DND-41 (cell line): ENCODE results near the gene CYP2F1.

Experiments
- ATAC-seq: fragments of 200-7000 bp; cut with Tn5 transposase; 3 replicates; pipeline ENCODE4 v1.9.1; 2021; ENCODE audit warnings: low read depth; ENCODE audit not compliant: insufficient read depth
- DNase-seq: peaks from one replicate; pipeline ENCODE4 v3.0.0-alpha.2; 2020
- H2AFZ ChIP-seq: 2 replicates; pipeline ENCODE4 v1.6.0; 2012; ENCODE audit warnings: low read depth, low read length
- H3K27ac ChIP-seq: 2 replicates; pipeline ENCODE4 v1.5.1; 2012; ENCODE audit warnings: low read length, inconsistent platforms
- H3K27me3 ChIP-seq: fragments of 200-600 bp; sonication (generic); 2 replicates; pipeline ENCODE4 v1.6.0; 2012; ENCODE audit warnings: low read length, mild to moderate bottlenecking, inconsistent platforms; ENCODE audit not compliant: insufficient read depth, poor library complexity
- H3K36me3 ChIP-seq: 2 replicates; pipeline ENCODE4 v1.5.1; 2012; ENCODE audit warnings: low read length, inconsistent platforms; ENCODE audit not compliant: insufficient read depth
- H3K4me1 ChIP-seq: 2 replicates; pipeline ENCODE4 v1.5.1; 2012; ENCODE audit warnings: mild to moderate bottlenecking, low read length; ENCODE audit not compliant: insufficient read depth
- H3K4me2 ChIP-seq: 2 replicates; pipeline ENCODE4 v1.6.0; 2012; ENCODE audit warnings: mild to moderate bottlenecking, moderate library complexity, low read length, inconsistent platforms; ENCODE audit not compliant: insufficient read depth
- H3K4me3 ChIP-seq, 2 experiments: fragments of 200-600 bp in 1 of 2; shearing (Covaris generic) in 1 of 2; 2 replicates each; pipeline ENCODE4 v1.5.1; 2012 to 2016; ENCODE audit warnings: inconsistent platforms in 2 of 2, low read length in 2 of 2, mild to moderate bottlenecking in 2 of 2, low read depth in 1 of 2, moderate library complexity in 1 of 2
- H3K79me2 ChIP-seq: 2 replicates; pipeline ENCODE4 v1.6.0; 2012; ENCODE audit warnings: low read length, inconsistent platforms; ENCODE audit not compliant: insufficient read depth
- H3K9ac ChIP-seq: 2 replicates; pipeline ENCODE4 v1.6.0; 2012; ENCODE audit warnings: low read depth, mild to moderate bottlenecking, inconsistent platforms, low read length, moderate library complexity
- H3K9me3 ChIP-seq: 2 replicates; pipeline ENCODE4 v1.5.1; 2012; ENCODE audit warnings: low read length, moderate library complexity, mild to moderate bottlenecking, inconsistent platforms; ENCODE audit not compliant: insufficient read depth, severe bottlenecking
- H4K20me1 ChIP-seq: 2 replicates; pipeline ENCODE4 v1.6.0; 2012; ENCODE audit warnings: low read length; ENCODE audit not compliant: insufficient read depth
- EZH2 ChIP-seq: IDR thresholded peaks from 3 replicates; pipeline ENCODE4 v1.6.1; 2012; ENCODE audit warnings: borderline replicate concordance, low read depth, mild to moderate bottlenecking, moderate library complexity, low read length, inconsistent platforms; ENCODE audit not compliant: severe bottlenecking
- TF ChIP-seq, protein P1 (sequence below): IDR thresholded peaks from 2 replicates; pipeline ENCODE4 v1.5.1; 2012; ENCODE audit warnings: borderline replicate concordance, low read length, moderate library complexity, mild to moderate bottlenecking; ENCODE audit not compliant: poor library complexity, severe bottlenecking; ENCODE audit errors: extremely low read depth

CYP2F1 gene, protein sequence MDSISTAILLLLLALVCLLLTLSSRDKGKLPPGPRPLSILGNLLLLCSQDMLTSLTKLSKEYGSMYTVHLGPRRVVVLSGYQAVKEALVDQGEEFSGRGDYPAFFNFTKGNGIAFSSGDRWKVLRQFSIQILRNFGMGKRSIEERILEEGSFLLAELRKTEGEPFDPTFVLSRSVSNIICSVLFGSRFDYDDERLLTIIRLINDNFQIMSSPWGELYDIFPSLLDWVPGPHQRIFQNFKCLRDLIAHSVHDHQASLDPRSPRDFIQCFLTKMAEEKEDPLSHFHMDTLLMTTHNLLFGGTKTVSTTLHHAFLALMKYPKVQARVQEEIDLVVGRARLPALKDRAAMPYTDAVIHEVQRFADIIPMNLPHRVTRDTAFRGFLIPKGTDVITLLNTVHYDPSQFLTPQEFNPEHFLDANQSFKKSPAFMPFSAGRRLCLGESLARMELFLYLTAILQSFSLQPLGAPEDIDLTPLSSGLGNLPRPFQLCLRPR

DNA sequence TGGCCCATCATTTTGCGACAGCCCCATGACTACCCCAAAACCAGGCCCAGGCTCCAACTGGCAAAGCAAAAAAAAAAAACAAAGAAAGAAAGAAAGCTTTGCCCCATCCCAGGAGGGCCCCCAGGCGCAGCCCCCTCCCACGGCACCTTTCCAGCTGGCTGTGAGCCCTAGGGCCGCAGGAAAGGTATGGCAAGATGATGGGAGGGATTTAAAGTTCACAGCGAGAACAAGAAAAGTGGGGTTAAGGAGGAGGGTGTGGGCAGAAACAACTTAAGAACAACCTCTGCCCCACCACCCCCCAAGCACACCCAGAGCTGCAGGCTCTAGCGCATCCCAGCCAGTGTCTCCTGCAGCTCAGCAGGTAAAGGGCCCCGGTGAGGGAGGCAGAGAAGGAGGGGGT lies at the start of gene CYP2F1:
Gene CYP2F1 (plus strand): TSS at position 301 of the 400 bp plus-strand sequence. CDS start 1,757 bp downstream, outside the sequence.
- Histone ChIP-seq H3K36me3 (no peaks in the 10 kb centered on the region), H4K20me1 (no peaks in the 10 kb centered on the region), H3K27ac (no peak within 1 kb of the TSS), H3K4me3 (no peak within 1 kb of the TSS), H3K4me1 (no peaks in the 10 kb centered on the region), H3K79me2 (no peaks in the 10 kb centered on the region), H2AFZ (no peak within 1 kb of the TSS), H3K27me3 (no peaks in the 10 kb centered on the region), H3K9ac (no peak within 1 kb of the TSS), H3K9me3 (no peaks in the 10 kb centered on the region), H3K4me2 (no peak within 1 kb of the TSS)
- ATAC-seq (no peak), DNase-seq (no peak)
- TF ChIP-seq EZH2, result no peak
- TF ChIP-seq, protein P1, sequence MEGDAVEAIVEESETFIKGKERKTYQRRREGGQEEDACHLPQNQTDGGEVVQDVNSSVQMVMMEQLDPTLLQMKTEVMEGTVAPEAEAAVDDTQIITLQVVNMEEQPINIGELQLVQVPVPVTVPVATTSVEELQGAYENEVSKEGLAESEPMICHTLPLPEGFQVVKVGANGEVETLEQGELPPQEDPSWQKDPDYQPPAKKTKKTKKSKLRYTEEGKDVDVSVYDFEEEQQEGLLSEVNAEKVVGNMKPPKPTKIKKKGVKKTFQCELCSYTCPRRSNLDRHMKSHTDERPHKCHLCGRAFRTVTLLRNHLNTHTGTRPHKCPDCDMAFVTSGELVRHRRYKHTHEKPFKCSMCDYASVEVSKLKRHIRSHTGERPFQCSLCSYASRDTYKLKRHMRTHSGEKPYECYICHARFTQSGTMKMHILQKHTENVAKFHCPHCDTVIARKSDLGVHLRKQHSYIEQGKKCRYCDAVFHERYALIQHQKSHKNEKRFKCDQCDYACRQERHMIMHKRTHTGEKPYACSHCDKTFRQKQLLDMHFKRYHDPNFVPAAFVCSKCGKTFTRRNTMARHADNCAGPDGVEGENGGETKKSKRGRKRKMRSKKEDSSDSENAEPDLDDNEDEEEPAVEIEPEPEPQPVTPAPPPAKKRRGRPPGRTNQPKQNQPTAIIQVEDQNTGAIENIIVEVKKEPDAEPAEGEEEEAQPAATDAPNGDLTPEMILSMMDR, result no peak

DNA sequence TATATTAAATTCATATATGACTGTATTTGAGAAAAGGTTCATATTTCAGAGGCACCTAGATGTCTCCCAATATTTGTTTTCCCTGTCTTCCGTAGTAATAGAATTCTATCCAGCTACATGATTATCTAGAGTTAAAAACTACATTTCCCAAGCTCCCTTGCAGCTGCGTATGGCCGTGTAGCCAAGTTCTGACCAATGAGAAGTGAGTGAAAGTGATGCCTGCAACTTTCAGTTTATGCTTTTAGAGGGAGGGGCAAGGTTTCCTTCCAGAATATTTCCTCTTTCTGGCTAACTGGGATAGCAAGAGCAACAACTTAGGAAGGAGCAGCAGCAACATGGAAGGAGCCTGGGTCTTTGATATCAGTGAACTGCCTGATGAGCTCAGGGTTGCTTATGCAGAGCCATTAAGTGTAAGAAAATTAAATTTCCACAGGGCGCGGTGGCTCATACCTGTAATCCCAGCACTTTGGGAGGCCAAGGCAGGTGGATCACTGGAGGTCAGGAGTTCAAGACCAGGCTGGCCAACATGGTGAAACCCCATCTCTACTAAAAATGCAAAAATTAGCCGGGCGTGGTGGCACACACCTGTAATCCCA lies 49.2 kb upstream of the CYP2F1 start:
- no peak overlapping the region for H2AFZ ChIP-seq
- H3K9ac ChIP-seq, result no peak overlapping the region
- no peaks in the 10 kb centered on the region for H4K20me1 ChIP-seq
- no peak overlapping the region for H3K4me3 ChIP-seq
- no peaks in the 10 kb centered on the region for H3K9me3 ChIP-seq
- DNase-seq, result no peak
- no peak for ATAC-seq
- no peak overlapping the region for H3K4me2 ChIP-seq
- TF ChIP-seq, protein P1, result no peak
- H3K27ac ChIP-seq, result no peak overlapping the region
- no peaks in the 10 kb centered on the region for H3K36me3 ChIP-seq
- no peaks in the 10 kb centered on the region for H3K4me1 ChIP-seq
- peaks cover 7% of the 10 kb centered on the region for H3K27me3 ChIP-seq
- no peaks in the 10 kb centered on the region for H3K79me2 ChIP-seq

DNA sequence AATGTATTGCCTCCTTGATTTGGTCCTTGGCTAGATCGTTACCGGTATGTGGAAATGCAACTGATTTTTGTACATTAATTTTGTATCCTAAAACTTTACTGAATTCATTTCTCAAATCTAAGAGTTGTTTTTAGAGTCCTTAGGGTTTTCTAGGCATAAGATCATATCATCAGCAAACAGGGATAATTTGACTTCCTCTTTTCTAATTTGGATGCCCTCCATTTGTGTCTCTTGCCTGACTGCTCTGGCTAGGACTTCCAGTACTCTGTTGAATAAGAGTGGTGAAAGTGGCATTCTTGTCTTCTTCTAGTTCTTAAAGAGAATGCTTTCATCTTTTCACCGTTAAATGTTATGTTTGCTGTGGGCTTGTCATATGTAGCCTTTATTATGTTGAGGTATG lies 37.9 kb upstream of the CYP2F1 start:
- Histone ChIP-seq H2AFZ (no peak overlapping the region), H3K36me3 (no peaks in the 10 kb centered on the region), H3K9me3 (no peaks in the 10 kb centered on the region), H3K4me2 (no peak overlapping the region), H4K20me1 (no peaks in the 10 kb centered on the region), H3K4me3 (no peak overlapping the region), H3K9ac (no peak overlapping the region), H3K79me2 (no peaks in the 10 kb centered on the region), H3K27ac (no peak overlapping the region), H3K27me3 (no peaks in the 10 kb centered on the region), H3K4me1 (no peaks in the 10 kb centered on the region)
- no peak for TF ChIP-seq EZH2
- TF ChIP-seq, protein P1, result no peak
- ATAC-seq (no peak), DNase-seq (no peak)
